NCI-H146 (cell line): ENCODE measurements around the gene CPEB1.
"Not testable (repeated sequence)": the region's sequence is repeated elsewhere in the genome, so short reads cannot be mapped to it uniquely, and the experiment has no call there.

Experiments used
- DNase-seq: peaks from one replicate; lab custom pipeline; 2025; lab: John Stamatoyannopoulos, UW

The CPEB1 gene

GRCh38 chr15:82545002-82545401 is 102.2 kb downstream of the CPEB1 start:
- DNase-seq: no peak

GRCh38 chr15:82544431-82544830 is 102.7 kb downstream of the CPEB1 start:
- no peak for DNase-seq

- DNase-seq: no peak
Measured at GRCh38 chr15:82543160-82543559, 104.0 kb downstream of the CPEB1 start.

- DNase-seq: no peak
Measured at GRCh38 chr15:82540984-82541431, 106.2 kb downstream of the CPEB1 start.

- no peak for DNase-seq
Measured at GRCh38 chr15:82540055-82540983, 106.8 kb downstream of the CPEB1 start, which contains the start of gene RPS17. Gene RPS17, minus strand, starts transcription at chr15:82540457. Its CDS starts 29 bp downstream, at chr15:82540428.

- no peak for DNase-seq
Measured at GRCh38 chr15:82539691-82540054, 107.5 kb downstream of the CPEB1 start.

- DNase-seq: no peak
Measured at GRCh38 chr15:82538961-82539690, 108.0 kb downstream of the CPEB1 start.

- DNase-seq: no peak
Measured at GRCh38 chr15:82537351-82537908, 109.7 kb downstream of the CPEB1 start.

- no peak for DNase-seq
Measured at GRCh38 chr15:82536409-82537350, 110.5 kb downstream of the CPEB1 start.

- no peak for DNase-seq
Measured at GRCh38 chr15:82535566-82536408, 111.4 kb downstream of the CPEB1 start.

- DNase-seq: not testable (repeated sequence)
Measured at GRCh38 chr15:82535151-82535550, 112.0 kb downstream of the CPEB1 start.

GRCh38 chr15:82534457-82534861 is 112.7 kb downstream of the CPEB1 start:
- not testable (repeated sequence) for DNase-seq

- no peak for DNase-seq
Measured at GRCh38 chr15:82533801-82534200, 113.4 kb downstream of the CPEB1 start.

GRCh38 chr15:82532991-82533481 is 114.1 kb downstream of the CPEB1 start:
- DNase-seq: no peak

GRCh38 chr15:82532383-82532990 is 114.7 kb downstream of the CPEB1 start:
- no peak for DNase-seq

GRCh38 chr15:82531496-82532382 is 115.4 kb downstream of the CPEB1 start:
- no peak for DNase-seq

GRCh38 chr15:82530606-82531379 is 116.4 kb downstream of the CPEB1 start:
- no peak for DNase-seq

GRCh38 chr15:82530006-82530405 is 117.2 kb downstream of the CPEB1 start:
- DNase-seq: no peak
